ENCODE results near the gene TAB2. TPM values are rescaled to one million over a fixed set of nuclear protein-coding genes. Genes with fewer than 3 reads are reported as not detected.

The TAB2 gene
- total RNA-seq, 1 experiment from 2014 or later: 56.7 TPM

DNA sequence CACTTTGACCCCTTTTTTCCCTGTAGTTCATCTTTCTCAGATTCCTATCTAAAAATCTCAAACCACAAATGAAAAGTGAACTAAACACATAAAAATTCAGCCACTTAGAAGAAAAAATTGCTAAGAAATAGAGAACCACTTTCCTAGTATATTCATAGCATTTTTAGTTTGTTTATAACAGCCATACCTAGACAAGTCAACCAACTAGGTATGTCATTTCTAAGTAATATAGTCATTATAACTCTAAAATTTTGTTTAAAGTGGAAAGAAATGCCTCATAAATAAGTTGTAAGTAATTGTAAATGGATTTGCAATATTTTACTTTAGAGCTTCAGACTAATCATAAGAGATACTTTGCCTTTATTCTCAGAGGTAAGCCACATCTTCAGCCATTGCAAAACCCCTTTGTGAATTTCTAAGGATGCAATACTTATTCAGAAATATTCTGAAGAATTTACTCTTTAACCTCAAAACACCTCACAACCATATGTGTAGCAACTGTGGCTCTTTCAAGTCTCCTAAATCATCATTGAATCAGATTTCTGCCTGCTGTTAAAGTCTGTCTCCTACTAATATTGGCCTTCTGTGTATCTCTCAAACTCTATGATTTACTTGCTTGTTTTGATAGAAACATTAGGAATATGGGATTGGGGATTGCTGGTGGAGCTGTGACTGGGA is 75.6 kb downstream of the TAB2 start (continued):
- TF ChIP-seq, protein P1, sequence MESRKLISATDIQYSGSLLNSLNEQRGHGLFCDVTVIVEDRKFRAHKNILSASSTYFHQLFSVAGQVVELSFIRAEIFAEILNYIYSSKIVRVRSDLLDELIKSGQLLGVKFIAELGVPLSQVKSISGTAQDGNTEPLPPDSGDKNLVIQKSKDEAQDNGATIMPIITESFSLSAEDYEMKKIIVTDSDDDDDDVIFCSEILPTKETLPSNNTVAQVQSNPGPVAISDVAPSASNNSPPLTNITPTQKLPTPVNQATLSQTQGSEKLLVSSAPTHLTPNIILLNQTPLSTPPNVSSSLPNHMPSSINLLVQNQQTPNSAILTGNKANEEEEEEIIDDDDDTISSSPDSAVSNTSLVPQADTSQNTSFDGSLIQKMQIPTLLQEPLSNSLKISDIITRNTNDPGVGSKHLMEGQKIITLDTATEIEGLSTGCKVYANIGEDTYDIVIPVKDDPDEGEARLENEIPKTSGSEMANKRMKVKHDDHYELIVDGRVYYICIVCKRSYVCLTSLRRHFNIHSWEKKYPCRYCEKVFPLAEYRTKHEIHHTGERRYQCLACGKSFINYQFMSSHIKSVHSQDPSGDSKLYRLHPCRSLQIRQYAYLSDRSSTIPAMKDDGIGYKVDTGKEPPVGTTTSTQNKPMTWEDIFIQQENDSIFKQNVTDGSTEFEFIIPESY (IDR thresholded peaks at IDR 0.05; ENCODE audit: extremely low read depth, insufficient replicate concordance, low read length): no peak
- TF ChIP-seq SP1 (IDR thresholded peaks at IDR 0.05; ENCODE audit: low read depth) (no peak), CEBPB (IDR thresholded peaks at IDR 0.05; ENCODE audit: low read depth) (no peak)

DNA sequence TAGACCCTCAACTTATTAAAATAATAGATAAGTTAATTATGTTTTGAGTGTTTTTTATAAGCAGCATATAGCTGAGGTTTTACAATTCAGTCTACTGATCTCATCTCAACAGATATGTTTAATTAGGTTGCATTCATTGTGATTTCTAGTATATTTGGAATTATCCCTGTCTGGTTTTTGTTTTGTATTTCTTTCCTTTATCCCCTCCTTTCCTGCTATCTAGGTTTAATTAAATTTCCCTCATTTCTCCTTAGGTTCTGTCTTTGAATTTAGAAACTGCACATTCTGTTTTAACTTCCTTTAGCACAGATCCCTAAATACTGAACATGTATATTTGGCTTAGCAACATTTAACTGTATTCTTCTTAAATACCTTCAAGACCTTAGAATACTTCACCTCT is 77.7 kb downstream of the TAB2 start:
- Histone ChIP-seq H2AFZ (ENCODE audit: low read depth, low read length, poor library complexity, severe bottlenecking) (no peak overlapping the region), H3K4me1 (ENCODE audit: control insufficient read depth in 1 of 2, insufficient read depth in 2 of 2, low read length in 2 of 2) (no peaks in the 10 kb centered on the region), H3K9ac (ENCODE audit: low read length) (no peak overlapping the region), H3K27me3 (ENCODE audit: insufficient read depth, low read length) (no peaks in the 10 kb centered on the region), H3K4me3 (replicated peaks in 1 of 2; ENCODE audit: low read depth in 1 of 2, low read length in 2 of 2) (no peak overlapping the region), H3K27ac (ENCODE audit: low read depth, low read length) (no peak overlapping the region), H3K79me2 (ENCODE audit: insufficient read depth, low read length) (peaks cover 49% of the 10 kb centered on the region), H3K36me3 (ENCODE audit: control insufficient read depth in 1 of 2, insufficient read depth in 2 of 2, low read length in 2 of 2) (peaks cover 8 to 13% of the 10 kb centered on the region in 2 experiments; a peak in 3 of 4 replicates), H3K4me2 (ENCODE audit: low read length) (no peak overlapping the region), H4K20me1 (ENCODE audit: insufficient read depth) (no peaks in the 10 kb centered on the region), H3K9me2 (ENCODE audit: insufficient read depth) (no peaks in the 10 kb centered on the region), H3K9me3 (ENCODE audit: control insufficient read depth in 1 of 2, insufficient read depth in 1 of 2, low read depth in 1 of 2, low read length in 2 of 2) (no peaks in the 10 kb centered on the region)
- intact Hi-C loops (cut with micrococcal nuclease): no loop called here
- ChIA-PET RAD21 (ENCODE audit: low non-redundant PET in 1 of 2, low total read pairs in 2 of 2, uncharacterized antibody in 2 of 2, unreplicated experiment in 2 of 2) (no interaction called here), POLR2A (no interaction called here), CTCF (no interaction called here)
- no peak for DNase-seq (ENCODE audit: low read depth, low spot score)
- no peak for ATAC-seq
- no TSS peak for BruUV-seq (replicated peaks)
- no peak for TF ChIP-seq JUND (IDR thresholded peaks at IDR 0.05)
- no peak for TF ChIP-seq ZFX (IDR thresholded peaks at IDR 0.05)
- no peak for TF ChIP-seq POLR2AphosphoS5 (IDR thresholded peaks at IDR 0.05; ENCODE audit: low read depth, low read length)
- no peak for TF ChIP-seq SRF (IDR thresholded peaks at IDR 0.05; ENCODE audit: low read depth)

All from HCT116 (cell line).